SHP77 (cell line): ENCODE results near the gene FCSK.
"Not testable (repeated sequence)": the region's sequence is repeated elsewhere in the genome, so short reads cannot be mapped to it uniquely, and the experiment has no call there.

Source experiments
- DNase-seq, 2 experiments: peaks; one replicate each; lab custom pipeline; 2025; lab: John Stamatoyannopoulos, UW

FCSK gene

DNA sequence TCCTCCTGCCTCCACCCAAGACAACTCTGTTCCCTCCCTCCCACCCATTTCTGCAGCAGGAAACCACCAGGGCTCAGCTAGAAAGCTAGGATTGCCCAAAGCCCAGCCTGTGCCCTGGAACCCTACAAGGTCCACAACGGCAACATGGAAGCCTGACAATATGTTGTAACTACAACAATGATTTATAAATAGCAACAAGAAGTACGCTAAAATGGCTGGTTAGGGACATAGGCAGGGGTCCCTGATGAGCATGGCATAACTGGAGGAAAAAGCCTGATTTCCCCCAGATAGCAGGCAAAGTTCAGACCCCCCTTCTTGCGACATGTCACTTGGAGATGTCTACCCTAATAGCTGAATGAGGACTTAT lies 22.1 kb upstream of the FCSK start:
- DNase-seq, result no peak

DNA sequence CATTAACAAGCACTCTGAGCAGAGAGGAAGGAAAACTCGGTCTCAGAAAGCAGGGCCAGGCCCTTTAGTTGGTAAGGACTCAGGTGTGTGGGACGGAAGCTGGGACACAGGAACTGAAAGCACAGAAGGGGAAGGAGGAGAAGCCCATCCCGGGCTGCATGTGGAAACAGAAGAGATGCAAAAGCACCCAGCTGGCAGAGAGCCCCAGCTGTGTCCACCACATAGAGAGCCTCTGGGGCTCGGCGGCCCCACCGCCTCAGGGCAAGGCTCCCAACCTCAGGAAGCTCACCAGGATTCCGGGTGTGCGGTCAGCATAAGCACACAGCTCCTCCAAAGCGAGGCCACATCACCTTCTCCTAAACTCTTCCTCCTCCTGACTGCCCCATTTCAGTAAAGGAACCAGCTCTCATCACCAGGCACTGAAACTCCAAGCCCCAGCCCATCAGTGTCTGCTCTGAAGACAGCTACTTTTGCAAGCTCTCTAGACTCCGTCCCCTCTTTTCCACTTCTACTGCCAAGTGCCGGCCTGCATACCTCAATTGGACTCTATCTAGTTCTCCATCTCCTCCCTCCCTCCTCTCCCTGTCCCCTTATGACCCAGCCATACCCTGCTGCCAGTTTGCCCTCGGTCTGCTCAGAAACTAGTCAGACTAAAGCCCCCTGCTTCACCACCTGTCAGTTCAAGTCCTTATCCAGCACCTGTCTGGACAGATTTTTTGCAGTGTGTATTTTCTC lies 21.5 kb upstream of the FCSK start:
- no peak for DNase-seq

DNA sequence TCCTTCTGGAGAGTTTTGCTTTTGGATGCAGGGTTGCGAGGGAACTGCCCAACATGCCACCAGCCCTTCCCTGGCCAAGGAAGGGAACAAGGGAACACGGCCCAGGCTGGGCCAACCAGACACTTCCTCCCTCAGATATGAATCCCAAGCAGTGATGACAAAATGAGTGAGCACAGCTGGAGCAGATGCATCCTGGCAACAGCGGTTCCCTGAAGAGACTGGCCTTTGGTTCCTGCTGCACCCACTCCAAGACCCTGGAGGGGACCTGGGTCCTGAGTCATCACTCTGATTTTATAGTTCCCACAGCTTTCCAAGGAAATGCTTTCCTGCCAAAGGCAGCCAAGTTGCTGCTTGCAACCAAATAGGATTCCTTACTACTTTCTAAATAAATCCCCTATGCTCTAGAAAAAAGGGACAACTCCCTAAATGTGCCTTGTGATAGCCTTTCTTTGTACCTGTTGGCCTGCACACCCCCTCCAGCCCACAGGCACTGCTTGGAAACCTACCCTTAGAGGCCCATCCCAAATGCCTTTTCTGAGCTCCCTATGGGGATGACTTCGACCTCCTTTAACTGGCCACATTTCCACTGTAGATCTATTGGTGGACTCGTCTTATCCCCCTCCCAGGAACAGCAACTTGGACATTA lies 20.8 kb upstream of the FCSK start:
- no peak for DNase-seq

DNA sequence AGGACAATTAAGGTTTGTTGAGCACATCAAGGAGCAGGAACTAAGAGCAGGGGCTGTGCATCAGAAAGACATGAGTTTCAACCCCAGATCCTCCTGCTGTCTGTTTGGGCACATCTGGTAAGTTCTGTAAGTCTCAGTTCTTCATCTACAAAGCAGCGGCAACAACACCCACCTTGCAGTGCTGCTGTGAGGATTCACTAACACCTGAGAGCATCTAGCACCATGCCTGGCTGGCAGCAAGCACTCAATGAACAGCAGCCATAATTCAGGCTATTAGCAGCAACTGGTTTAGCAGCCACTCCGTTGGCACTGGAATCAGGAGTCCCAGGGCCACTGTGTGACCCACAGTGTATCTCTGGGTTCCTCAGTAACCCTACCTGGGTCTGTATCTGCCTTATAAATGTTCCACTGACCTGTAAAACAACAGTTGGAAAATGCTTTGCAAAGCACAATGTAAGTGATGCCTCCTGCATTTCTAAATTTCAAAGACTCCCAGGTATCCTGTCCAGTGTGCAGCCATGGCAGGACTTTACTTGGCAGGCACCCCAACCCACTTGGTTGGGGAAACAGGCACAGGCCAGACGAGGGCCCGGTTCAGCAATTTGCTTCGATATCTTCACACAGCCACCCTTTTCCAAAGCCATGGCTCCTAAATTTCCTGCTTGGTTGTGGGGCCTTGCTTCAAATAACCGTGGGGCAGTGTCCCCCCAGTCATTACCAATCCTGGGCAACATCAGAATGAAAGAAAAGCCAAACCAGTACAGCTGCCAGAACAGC lies 19.7 kb upstream of the FCSK start:
- no peak for DNase-seq

DNA sequence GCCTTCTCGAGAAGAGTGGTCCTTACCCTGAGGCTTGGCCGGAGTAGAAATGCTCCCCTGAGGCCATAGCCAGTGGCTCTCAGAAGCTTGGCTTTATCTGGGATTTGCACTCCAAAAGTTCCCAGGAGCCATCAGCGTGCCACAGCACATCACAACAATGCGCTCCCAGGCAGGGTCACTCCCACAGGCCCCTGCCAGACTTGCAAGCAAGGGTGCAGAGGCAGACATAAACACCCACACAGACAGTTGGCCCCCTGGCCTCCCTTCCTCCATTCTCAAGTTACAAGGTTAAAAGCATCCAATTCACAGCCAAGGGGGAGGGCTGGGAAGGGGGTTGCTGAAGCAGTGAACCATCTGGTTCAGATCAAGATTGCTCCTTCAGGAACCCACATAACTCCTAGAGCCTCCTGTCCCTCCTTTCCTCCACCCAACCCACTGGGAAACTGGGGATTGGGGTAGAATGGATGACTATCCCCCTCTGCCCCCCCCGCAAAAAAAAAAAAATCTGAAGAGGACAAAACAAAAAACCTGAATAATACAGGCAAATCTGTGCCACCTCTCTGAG lies 17.3 kb upstream of the FCSK start:
- DNase-seq, result no peak

DNA sequence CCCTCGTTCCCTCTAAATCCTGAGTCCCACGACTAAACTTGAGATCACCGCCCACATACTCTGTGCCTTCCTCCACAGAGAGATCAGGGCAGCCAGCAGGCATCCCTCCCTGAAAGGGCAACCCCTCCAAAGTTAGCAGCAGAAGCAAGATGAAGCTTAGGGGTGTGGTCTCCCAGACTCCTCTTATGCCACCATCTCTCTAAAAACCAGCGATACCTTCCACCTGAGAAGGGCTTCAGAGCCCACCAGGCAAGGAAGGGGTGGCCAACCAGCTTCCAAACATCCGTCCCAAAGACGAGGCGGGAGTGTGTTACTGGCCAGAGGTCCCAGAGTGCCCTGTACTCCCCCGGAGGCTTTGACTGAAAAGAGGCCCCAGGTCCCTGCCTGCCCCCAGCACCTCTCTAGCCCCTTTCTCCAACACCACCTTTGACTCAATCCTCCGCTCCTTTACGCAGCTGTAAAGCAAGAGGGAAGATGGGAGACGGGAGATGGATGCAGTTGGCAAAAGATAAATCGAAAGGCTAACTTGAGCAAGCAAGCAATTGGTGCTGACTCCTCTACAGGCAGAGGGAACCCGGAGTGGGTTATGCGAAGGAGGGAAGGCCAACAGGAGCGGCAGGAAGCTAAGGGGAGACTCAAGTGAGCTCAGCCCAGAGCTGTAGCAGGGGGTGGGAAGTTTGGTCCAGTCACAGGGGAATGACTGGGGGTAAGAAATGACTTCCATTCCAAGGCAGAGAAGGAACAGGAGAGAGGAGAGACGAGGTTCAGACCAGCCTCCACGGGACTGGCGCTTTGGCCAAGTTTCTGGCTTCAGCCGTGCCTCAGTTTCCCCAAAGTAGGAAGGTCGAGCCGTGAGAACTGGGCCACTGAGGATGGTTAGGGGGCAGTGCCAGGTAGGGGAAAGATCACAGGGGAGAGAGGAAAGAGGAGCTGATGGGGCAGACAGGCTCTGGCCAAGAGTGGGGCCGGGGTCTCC lies 16.5 kb upstream of the FCSK start:
- DNase-seq, result no peak

DNA sequence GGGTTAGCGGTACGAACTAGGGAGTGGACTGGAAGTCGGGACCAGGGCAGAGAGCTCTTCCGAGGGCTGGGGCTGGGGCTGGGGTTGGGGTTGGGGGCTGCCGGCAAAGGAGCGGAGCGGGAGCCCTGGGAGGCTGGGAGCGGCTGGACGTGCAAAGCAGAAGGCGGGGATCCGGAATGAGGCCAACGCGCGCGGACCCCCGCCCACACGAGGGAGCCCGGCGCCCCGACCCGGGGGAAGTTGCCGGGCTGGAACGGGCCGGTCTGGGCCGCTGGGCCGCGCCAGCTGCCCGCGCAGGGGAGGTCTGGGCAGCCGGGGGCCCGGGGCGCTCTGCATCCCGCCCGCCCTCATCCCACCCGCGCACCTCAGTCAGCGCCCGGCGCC lies 15.8 kb upstream of the FCSK start:
- DNase-seq, result no peak

DNA sequence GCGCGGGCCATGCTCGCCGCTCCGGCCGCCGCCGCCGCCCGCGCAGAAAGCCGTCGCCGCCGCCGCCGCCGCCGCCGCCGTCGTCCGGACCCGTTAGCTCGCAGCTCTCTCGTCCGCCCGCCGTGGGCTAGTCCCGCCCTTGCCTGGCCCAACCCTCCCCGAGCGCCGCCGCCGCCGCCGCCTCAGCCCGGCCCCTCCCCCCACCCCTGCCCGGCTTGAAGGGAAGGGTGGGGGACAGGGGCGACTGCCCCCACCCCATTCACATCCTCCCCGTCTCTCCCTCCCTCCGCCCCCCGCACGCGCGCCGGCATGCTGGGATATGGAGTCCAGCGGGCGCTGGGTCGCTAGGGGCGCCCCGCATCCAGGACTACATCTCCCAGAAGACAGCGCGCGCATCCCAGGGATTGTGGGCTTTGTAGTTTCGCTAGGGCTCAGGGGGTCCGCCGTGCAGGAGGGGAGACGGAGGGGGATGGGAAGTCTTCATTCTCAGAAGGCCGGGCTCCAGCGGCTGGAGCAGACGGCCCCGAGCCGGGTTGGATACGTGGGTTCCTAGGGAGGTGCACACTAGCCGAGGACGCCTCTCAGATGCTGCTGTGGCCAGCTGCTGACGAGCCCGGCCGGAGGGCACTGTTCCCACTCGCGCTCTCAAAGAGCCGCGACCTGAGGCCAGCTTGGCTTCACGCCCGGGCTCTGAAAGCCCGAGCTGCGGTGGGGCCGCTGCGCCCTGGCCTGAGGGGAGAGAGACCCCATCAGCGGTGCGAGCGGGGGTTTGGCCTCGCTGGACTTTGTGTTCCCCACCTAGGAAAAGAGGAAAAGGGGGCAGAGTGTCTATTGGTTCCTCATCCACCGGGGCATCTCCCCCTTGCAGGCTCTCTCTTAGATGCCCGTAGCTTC lies 15.2 kb upstream of the FCSK start, which contains the start of gene ST3GAL2:
ST3GAL2 (minus strand) TSS at position 132 of the 894 bp plus-strand sequence. CDS start 40,570 bp downstream, outside the sequence.
- DNase-seq, result peak; percentile 97 to 98

DNA sequence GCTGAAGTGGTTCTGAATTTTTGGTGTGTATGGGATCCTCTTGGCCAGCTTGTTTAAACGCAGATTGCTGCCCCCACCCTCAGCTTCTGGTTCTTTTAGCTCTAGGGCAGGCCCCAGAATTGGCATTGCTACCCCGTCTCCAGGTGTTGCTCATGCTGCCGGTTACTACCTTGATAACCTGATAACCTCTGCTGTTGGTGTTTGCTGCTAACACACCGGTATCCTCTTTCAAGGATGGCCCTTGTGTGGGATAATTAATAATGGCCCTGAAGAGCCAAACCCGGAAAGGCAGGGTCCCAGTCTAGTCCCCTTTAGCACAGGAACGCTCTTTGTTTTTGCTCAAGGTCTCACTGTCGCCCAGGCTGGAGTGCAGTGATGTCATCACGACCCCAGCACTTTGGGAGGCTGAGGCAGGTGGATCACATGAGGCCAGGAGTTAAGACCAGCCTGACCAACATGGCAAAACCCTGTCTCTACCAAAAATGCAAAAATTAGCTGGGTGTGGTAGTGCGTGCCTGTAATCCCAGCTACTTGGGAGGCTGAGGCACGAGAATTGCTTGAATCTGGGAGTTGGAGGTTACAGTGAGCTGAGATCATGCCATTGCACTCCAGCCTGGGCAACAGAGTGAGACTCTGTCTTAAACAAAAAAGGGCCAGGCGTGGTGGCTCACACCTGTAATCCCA lies 14.2 kb upstream of the FCSK start:
- DNase-seq, result no peak

DNA sequence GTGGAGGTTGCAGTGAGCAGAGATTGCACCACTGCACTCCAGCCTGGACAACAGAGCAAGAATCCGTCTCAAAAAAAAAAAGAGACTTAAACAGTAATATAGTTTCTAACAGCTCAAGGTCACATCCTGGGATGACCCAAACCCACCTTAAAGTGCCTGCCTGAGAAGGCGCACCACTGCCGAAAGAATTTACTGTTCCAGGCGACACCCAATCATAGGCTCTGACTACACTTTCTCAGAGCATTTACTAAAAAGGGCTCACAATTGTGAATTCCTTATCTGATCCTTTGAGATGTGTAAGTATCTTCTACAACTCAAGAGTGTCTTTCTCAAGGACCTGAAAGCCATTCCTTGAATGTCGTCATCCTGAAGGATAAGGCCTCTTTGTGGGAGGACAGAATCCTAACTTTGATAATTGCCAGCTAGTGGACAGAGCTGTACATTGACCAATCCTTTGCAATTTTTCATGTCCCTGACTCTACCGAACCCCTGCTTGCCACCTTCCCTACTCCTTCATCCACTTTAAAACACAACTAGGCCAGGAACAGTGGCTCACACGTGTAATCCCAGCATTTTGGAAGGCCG lies 12.9 kb upstream of the FCSK start:
- DNase-seq, result no peak

DNA sequence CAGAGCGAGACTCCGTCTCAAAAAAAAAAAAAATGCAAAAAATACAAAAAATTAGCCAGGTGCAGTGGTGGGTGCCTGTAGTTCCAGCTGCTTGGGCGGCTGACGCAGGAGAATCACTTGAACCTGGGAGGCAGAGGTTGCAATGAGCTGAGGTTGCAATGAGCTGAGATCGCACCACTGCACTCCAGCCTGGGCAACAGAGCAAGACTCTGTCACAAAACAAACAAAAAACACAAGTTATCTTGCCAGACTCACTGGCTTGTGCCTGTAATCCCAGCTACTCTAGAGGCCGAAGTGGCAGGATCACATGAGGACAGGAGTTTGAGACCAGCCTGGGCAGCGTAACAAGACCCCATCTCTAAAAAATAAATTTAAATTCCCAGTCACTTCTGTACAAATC lies 12.1 kb upstream of the FCSK start:
- no peak for DNase-seq

DNA sequence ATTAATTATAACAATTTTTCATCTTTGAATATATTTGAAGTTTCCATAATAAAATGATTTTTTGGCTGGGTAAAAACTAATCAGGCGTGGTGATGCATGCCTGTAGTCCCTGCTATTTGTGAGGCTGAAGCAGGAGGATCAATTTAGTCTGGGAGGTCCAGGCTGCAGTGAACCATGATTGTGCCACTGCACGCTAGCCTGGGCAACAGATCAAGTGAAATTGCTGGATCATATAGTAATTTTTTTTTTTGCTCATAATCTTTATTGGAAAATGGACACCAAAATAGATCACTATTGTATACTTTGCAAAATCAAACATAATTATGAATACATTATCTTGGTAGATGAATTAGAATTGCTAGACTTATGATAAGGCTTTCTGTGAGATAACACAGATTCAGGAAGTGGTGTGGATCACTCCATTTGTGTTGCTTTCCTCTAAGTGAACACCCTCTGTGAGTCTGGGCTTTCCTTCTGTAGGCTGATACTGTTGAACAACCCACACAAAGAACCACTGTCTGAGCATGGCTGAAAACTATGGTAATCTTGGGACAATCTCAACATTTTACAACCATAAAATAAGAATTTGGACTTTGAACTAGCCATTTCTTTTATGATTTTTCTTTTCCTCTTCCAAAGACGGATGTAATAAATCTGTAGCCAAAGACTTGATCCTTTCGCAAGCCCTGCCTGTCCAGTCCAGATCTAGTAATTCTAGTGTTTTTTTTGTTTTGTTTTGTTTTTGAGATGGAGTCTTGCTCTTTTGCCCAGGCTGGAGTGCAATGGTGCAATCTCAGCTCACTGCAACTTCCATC lies 9.9 kb upstream of the FCSK start:
- no peak for DNase-seq

DNA sequence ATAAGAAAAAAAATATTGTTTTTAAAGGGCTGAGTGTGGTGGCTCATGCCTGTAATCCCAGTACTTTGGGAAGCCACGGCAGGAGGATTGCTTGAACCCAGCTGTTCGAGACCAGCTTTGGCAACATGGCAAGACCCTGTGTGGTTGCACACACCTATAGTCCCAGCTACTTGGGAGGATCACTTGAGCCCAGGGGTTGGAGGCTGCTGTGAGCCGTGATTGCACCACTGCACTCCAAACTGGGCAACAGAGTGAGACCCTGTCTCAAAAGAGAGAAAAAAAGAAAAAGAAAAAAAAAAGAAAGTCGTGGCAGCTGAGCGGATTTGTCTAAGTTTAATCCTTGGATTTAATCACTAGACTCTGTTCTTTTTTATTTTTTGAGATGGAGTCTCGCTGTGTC lies 6.3 kb upstream of the FCSK start:
- DNase-seq, result no peak

DNA sequence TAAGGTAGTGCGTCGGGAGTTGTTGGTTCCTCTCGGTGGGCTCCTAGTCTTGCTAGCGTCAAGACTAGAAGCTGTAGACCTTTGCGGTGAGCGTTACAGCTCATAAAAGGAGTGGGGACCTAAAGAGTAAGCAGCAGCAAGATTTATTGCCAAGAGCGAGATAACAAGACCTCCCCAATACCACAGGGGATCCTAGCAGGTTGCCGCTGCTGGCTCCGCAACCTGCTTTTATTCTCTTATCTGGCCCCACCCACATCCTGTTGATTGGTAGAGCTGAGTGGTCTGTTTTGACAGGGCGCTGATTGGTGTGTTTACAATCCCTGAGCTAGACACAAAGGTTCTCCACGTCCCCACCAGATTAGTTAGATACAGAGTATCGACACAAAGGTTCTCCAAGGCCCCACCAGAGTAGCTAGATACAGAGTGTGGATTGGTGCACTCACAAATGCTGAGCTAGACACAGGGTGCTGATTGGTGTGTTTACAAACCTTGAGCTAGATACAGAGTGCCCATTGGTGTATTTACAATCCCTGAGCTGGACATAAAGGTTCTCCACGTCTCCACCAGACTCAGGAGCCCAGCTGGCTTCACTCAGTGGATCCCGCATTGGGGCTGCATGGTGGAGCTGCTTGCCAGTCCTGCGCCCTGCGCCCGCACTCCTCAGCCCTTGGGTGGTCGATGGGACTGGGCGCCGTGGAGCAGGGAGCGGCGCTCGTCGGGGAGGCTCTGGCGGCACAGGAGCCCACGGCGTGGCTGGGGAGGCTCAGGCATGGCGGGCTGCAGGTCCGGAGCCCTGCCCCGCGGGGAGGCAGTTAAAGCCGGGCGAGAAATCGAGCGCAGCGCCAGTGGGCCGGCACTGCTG lies 4.0 kb upstream of the FCSK start:
- DNase-seq, result not testable (repeated sequence)

DNA sequence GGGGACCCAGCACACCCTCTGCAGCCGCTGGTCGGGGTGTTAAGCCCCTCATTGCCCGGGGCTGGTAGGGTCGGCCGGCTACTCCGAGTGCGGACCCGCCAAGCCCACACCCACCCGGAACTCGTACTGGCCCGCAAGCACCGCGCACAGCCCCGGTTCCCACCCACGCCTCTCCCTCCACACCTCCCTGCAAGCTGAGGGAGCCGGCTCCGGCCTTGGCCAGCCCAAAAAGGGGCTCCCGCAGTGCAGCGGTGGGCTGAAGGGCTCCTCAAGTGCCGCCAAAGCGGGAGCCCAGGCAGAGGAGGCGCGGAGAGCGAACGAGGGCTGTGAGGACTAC lies 3.4 kb upstream of the FCSK start:
- DNase-seq, result not testable (repeated sequence)

DNA sequence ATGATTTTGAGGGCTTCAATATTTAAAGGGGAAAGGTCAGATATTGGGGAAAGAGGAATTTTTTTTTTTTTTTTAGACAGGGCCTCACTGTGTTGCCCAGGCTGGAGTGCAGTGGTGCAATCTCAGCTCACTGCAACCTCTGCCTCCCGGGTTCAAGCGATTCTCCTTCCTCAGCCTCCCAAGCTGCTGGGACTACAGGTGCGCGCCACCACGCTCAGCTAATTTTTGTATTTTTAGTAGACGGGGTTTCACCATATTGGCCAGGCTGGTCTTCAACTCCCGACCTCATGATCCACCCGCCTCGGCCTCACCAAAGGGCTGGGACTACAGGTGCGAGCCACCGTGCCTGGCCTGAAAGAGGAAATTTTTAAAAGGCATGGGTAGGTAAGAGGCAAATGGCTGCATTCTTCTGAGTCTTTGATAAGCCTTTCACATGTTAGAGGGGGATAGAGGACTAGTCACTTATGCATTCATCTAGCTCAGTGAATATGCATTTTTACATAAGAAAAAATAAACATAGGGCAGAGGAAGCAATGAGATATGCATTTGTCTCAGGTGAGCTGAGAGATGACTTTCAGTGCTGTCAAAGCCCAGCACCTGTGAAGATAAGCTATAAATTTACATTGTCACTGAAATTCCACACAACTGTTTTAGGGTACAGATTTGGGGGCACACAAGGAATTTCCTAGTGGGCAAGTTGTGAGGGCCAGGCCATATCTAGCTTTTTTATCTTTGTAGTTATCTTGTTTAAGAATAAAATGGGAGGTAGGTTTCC lies 1.1 kb upstream of the FCSK start:
- no peak for DNase-seq

DNA sequence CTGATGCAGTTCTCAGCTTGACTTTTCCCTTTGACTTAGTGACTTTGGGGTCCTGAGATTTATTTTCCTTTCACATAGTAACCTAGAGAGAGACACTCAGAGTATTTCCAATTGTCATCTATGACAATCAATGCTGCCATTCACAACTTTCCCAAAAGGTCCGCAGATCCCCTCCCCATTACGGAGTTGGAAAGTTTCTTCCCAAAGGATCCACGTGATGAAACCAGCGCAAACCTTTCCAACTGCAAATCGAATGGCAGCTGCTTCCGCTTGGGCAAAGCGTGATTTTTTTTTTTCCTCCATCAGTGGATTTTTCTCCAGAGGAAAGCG lies 538 bp upstream of the FCSK start:
- DNase-seq, result peak in 1 of 2 experiments; percentile 71
